Mucosa of rectum (tissue), 2 donors: ENCODE data around the gene POMGNT2.

Experiments used
- H3K27ac ChIP-seq, 2 donors: one replicate each; pipeline ENCODE4 v1.7.0; 2013; ENCODE audit warnings: inconsistent platforms in 2 of 2, low read depth in 2 of 2, low read length in 2 of 2
- H3K27me3 ChIP-seq, 2 donors: one replicate each; pipeline ENCODE4 v1.7.0; 2013; ENCODE audit warnings: low read length in 2 of 2; ENCODE audit not compliant: control insufficient read depth in 2 of 2, insufficient read depth in 2 of 2
- H3K36me3 ChIP-seq, 2 donors: one replicate each; pipeline ENCODE4 v1.7.0; 2013; ENCODE audit warnings: low read length in 2 of 2; ENCODE audit not compliant: control insufficient read depth in 2 of 2, insufficient read depth in 2 of 2
- H3K4me1 ChIP-seq, 2 donors: one replicate each; pipeline ENCODE4 v1.7.0; 2013; ENCODE audit warnings: low read length in 2 of 2, mild to moderate bottlenecking in 1 of 2; ENCODE audit not compliant: control insufficient read depth in 2 of 2, insufficient read depth in 2 of 2
- H3K4me3 ChIP-seq, 2 donors: one replicate each; pipeline ENCODE4 v1.7.0; 2013; ENCODE audit warnings: low read length in 2 of 2
- H3K9ac ChIP-seq, 2 donors: one replicate each; pipeline ENCODE4 v1.7.0; 2013; ENCODE audit warnings: low read length in 2 of 2, low read depth in 1 of 2, mild to moderate bottlenecking in 1 of 2
- H3K9me3 ChIP-seq, 2 donors: one replicate each; pipeline ENCODE4 v1.7.0; 2013; ENCODE audit warnings: low read length in 2 of 2; ENCODE audit not compliant: control insufficient read depth in 2 of 2
- donor health status: healthy.
- donor health status: Normal muscosa, but diverticular disease.

Gene POMGNT2

GRCh38 chr3:43091481-43091880 lies 14.4 kb downstream of the POMGNT2 start:
- no peak overlapping the region for H3K9ac ChIP-seq
- H3K27me3 ChIP-seq = no peaks in the 10 kb centered on the region
- H3K9me3 ChIP-seq = no peaks in the 10 kb centered on the region
- H3K4me3 ChIP-seq = no peak overlapping the region
- no peaks in the 10 kb centered on the region for H3K4me1 ChIP-seq
- H3K36me3 ChIP-seq = no peaks in the 10 kb centered on the region
- no peak overlapping the region for H3K27ac ChIP-seq

DNA sequence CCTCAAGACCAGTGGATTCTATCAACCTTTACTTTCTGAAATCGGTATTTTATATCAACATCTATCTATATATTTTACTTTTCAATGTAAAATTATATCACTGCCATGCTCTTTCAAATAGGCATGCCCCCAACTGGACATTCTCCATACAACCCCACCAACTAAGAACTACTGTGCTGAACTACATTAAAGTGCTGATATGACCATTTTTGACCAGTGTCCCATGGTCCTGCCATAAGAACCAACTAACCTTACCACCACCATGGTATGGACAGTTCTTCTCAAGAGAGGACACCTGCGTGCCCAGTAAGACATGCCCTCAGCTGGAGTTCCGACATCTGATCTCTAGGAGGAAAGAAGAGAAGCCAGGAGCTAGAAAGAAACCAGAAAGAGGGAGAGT lies 15.6 kb downstream of the POMGNT2 start:
- Histone ChIP-seq H3K9me3 (no peaks in the 10 kb centered on the region), H3K4me1 (no peaks in the 10 kb centered on the region), H3K36me3 (no peaks in the 10 kb centered on the region), H3K9ac (no peak overlapping the region), H3K27ac (no peak overlapping the region), H3K27me3 (no peaks in the 10 kb centered on the region), H3K4me3 (no peak overlapping the region)

DNA sequence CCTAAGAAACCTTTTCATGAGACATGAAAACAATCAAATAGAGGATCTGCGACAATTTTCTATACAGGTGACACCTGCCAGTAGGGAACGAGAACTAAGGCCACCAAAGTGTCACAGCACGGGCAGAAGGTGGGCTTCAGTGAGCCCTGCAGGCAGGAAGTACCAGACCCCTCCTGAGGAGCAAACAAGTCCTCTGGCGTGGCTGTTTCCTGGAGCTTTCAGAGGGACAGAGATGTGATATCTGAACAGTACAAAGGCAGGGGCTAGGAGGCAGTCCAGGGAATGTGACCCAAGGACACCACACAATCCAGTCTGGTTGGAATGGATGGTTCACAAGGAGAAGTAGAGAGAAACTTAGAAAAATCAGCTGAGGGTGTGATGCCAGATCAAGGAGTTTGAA lies 16.8 kb downstream of the POMGNT2 start:
- no peak overlapping the region for H3K27ac ChIP-seq
- no peaks in the 10 kb centered on the region for H3K4me1 ChIP-seq

DNA sequence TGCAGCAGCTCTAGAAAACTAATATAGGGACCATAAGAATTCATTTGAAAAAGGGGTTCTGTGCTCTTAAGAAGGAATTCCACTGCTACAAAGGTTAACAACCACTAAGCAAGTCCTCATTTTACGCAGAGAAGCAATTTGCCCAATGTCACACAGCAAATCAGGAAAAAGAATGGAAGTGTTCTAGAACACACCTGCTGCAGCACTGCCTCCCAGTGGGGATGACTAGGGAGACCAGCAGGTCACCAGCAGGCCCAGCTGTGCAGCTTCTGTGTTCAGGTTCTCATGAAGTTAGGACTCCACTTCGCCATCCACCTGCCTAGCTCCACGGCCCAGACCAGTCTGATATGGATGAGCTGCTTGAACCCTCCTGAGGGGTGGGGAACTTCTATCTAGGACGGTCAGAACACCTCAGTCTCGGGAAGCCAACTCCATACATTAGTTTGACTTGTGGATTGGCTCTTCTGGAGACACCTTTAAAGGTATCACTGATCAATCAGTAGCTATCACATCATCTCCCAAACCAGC lies 18.6 kb downstream of the POMGNT2 start:
- H3K27me3 ChIP-seq = no peaks in the 10 kb centered on the region
- no peaks in the 10 kb centered on the region for H3K4me1 ChIP-seq
- no peak overlapping the region for H3K27ac ChIP-seq
- H3K9me3 ChIP-seq = no peaks in the 10 kb centered on the region
- no peak overlapping the region for H3K9ac ChIP-seq
- H3K4me3 ChIP-seq = no peak overlapping the region
- H3K36me3 ChIP-seq = no peaks in the 10 kb centered on the region

More for the DNA sequence above, 16.8 kb downstream of the POMGNT2 start:
- Histone ChIP-seq H3K36me3 (no peaks in the 10 kb centered on the region), H3K9ac (no peak overlapping the region), H3K27me3 (no peaks in the 10 kb centered on the region), H3K9me3 (no peaks in the 10 kb centered on the region), H3K4me3 (no peak overlapping the region)

DNA sequence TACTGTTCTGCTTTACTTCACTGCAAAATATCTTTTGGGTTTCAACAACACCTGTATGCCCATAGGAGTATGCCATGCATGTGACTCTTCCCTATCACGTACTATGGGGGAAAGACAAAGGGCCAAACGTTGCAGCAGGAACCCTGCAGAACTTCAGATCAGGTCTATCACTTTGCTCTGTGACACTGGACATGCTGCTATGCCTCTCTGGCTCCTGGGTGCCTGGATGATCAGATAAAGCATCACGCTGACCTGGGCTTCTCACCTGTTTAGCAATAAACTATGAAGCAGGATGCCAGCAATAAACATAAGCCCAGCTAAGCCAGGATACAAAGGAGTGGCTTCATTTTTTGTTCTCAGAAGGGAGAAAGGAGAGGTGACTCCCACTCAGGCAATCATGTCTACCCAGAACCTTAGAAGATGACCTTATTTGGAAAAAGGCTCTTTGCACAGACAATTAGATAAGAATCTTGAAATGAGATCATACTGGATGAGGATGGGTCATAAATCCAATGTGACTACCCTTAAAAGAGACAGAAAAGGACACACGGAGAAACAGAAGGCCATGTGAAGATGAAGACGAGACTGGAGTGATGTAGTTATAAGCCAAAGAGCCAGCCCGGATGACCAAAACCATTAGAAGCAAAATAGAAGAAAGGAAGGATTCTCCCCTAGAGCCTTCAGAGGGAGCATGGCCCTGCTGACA lies 19.3 kb downstream of the POMGNT2 start:
- H3K9me3 ChIP-seq = no peaks in the 10 kb centered on the region
- H3K27ac ChIP-seq = no peak overlapping the region
- no peaks in the 10 kb centered on the region for H3K4me1 ChIP-seq
- no peaks in the 10 kb centered on the region for H3K27me3 ChIP-seq
- no peaks in the 10 kb centered on the region for H3K36me3 ChIP-seq
- H3K4me3 ChIP-seq = no peak overlapping the region
- H3K9ac ChIP-seq = no peak overlapping the region

DNA sequence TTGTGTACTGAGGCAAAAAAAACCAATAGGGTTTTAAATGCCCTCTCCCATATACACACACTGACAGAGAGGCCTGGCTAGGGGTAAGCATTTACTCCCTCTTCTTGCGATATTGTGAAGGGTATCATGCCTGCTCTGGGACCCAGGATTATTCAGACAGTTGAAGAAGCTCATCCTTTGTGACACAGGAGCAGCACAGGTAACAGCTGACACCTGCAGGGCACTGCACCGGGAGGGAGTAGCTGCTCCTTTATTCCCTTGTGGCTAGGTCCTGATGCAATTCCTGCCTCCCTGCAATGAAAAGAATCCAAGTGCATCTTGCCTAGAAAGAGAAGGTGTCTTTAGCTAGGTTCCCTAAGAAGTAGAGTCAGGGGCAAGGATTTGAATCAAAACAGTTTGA lies 23.4 kb downstream of the POMGNT2 start:
- no peaks in the 10 kb centered on the region for H3K27me3 ChIP-seq
- H3K9ac ChIP-seq = no peak overlapping the region
- H3K9me3 ChIP-seq = no peaks in the 10 kb centered on the region
- no peaks in the 10 kb centered on the region for H3K4me1 ChIP-seq
- no peak overlapping the region for H3K4me3 ChIP-seq
- H3K36me3 ChIP-seq = peaks cover 0 to 3% of the 10 kb centered on the region in 2 donors
- no peak overlapping the region for H3K27ac ChIP-seq

DNA sequence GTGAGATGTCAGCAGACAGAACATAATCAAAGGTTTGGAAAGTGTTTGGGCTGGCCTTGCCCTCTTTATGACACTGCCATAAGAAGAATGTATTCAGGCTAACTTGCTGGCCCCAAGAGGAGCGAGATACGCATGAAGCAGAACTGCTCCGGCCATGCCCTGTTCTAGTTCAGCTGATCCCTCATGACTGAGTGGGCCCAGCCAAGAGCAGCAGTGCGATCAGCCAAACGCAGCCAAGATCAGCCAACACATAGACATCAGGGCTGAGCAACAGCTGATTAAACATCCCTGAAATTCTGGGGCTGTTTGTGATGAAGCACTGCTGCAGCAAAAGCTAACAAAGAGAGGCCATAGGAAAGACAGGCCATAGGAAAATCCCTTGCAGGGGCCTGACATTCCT lies 24.1 kb downstream of the POMGNT2 start:
- Histone ChIP-seq H3K27ac (no peak overlapping the region), H3K36me3 (peaks cover 0 to 3% of the 10 kb centered on the region in 2 donors), H3K27me3 (no peaks in the 10 kb centered on the region), H3K9me3 (no peaks in the 10 kb centered on the region), H3K9ac (no peak overlapping the region), H3K4me1 (no peaks in the 10 kb centered on the region), H3K4me3 (no peak overlapping the region)

GRCh38 chr3:43080726-43081568 lies 24.9 kb downstream of the POMGNT2 start:
- no peaks in the 10 kb centered on the region for H3K9me3 ChIP-seq
- H3K4me1 ChIP-seq = no peaks in the 10 kb centered on the region
- no peak overlapping the region for H3K4me3 ChIP-seq
- no peak overlapping the region for H3K27ac ChIP-seq
- no peak overlapping the region for H3K9ac ChIP-seq
- peaks cover 0 to 3% of the 10 kb centered on the region in 2 donors for H3K36me3 ChIP-seq
- H3K27me3 ChIP-seq = no peaks in the 10 kb centered on the region

DNA sequence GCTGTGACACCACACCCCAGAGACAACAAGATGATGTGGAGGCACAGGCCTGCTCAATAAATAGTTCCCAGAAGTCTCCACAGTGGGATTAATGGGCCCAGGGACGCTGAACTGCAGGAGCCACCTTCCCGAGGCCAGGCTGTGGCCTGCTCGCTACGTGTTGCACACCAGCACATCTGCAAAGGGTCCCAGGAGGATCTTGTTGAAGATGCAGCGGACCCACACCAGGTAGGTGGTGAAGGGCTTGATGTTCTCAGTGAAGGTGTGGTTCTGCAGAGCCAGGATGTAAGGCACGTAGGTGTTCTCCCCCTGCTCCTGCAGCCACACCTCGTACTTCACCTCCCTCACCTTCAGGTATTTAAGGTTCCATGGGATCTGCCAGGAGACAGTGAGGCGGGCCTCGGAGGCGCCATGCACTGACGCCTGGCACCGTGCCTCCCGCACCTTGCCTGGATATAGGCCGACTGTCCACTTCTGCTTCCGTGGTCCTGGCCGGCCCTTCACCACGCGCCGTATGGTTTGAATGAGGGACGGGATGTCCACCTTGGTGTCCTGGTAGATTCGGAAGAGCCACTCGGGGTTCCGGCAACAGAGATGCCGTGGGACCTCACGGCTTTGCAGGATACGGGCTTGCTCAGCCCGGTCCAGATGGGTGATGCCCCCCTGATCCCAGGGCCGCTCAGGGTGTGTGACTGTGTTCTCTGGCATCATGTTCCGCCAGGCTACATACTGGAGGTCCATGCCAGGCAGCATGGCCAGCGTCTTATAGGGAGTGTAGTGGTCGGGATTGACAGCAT lies 26.1 kb downstream of the POMGNT2 start:
- H3K27me3 ChIP-seq = no peaks in the 10 kb centered on the region
- H3K9ac ChIP-seq = no peak overlapping the region
- H3K4me3 ChIP-seq = no peak overlapping the region
- no peaks in the 10 kb centered on the region for H3K9me3 ChIP-seq
- peaks cover 0 to 3% of the 10 kb centered on the region in 2 donors for H3K36me3 ChIP-seq
- no peak overlapping the region for H3K27ac ChIP-seq
- H3K4me1 ChIP-seq = no peaks in the 10 kb centered on the region

GRCh38 chr3:43077707-43078106 lies 28.2 kb downstream of the POMGNT2 start:
- Histone ChIP-seq H3K27ac (no peak overlapping the region), H3K4me3 (no peak overlapping the region), H3K4me1 (no peaks in the 10 kb centered on the region), H3K9ac (no peak overlapping the region), H3K36me3 (peaks cover 0 to 3% of the 10 kb centered on the region in 2 donors), H3K27me3 (no peaks in the 10 kb centered on the region), H3K9me3 (no peaks in the 10 kb centered on the region)
